ENCODE measurements around the gene OLFM1. TPM values are rescaled to one million over a fixed set of nuclear protein-coding genes. Genes with fewer than 3 reads are reported as not detected.

The OLFM1 gene
- total and polyA plus RNA-seq, 2 of the 4 experiments (the other 2 are of a cell fraction): 0.36 to 0.38 TPM

DNA sequence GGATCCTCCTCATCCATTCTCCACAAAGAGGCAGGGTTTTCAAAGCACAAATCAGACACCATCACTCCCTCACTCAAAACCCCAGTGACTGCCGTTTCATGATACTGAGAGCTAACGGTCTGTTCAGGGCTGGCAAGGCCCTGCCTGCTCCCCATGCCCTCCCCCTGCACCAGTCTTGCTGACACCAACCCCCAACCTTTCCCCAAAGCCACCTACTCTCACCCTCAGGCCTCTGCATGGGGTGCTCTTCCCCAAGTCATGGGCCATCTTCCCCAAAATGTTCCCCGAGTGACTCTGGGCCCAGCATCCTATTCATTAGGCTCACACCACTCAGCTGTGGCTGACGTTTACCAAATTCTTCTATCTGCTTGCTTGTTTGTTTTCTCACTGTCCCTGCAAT is 21.7 kb upstream of the OLFM1 start:
- Histone ChIP-seq H3K27ac (ENCODE audit: insufficient read depth, low read length) (no peak overlapping the region), H2AK9ac (replicated peaks; ENCODE audit: low read depth, low read length, poor library complexity) (no peak overlapping the region), H3K18ac (ENCODE audit: low read depth, low read length) (no peak overlapping the region), H3K9me3 (ENCODE audit: control insufficient read depth, insufficient read depth, low read length) (no peaks in the 10 kb centered on the region; the same call in 1 of the 2 replicates), H2BK20ac (ENCODE audit: low read depth, low read length) (no peak overlapping the region), H4K20me1 (ENCODE audit: insufficient read depth, low read length) (no peaks in the 10 kb centered on the region), H2BK15ac (ENCODE audit: low read depth, low read length) (no peak overlapping the region), H3K56ac (ENCODE audit: extremely low read depth, insufficient read depth, low read length) (no peak overlapping the region), H4K8ac (ENCODE audit: low read depth in 2 of 2, low read length in 2 of 2) (no peak overlapping the region), H2AK5ac (ENCODE audit: low read depth, low read length) (no peak overlapping the region), H4K91ac (ENCODE audit: insufficient read depth, low read depth, low read length) (no peak overlapping the region), H3K4ac (ENCODE audit: low read depth, low read length) (no peak overlapping the region), H3K4me1 (ENCODE audit: control insufficient read depth, insufficient read depth, low read length) (no peaks in the 10 kb centered on the region), H3K9ac (ENCODE audit: low read depth, low read length) (no peak overlapping the region), H3K23ac (ENCODE audit: low read depth, low read length) (no peak overlapping the region), H2BK5ac (ENCODE audit: low read depth, low read length, poor library complexity, severe bottlenecking) (no peak overlapping the region), H3K36me3 (ENCODE audit: control insufficient read depth, insufficient read depth, low read length) (no peaks in the 10 kb centered on the region), H3K9me1 (ENCODE audit: insufficient read depth, low read length) (no peaks in the 10 kb centered on the region), H4K5ac (ENCODE audit: low read depth, low read length) (no peak overlapping the region), H3K27me3 (ENCODE audit: control insufficient read depth, insufficient read depth, low read length) (peaks cover 2% of the 10 kb centered on the region; the same call in 1 of the 2 replicates), H2BK120ac (ENCODE audit: low read depth, low read length) (no peak overlapping the region), H3K79me1 (ENCODE audit: low read depth in 1 of 2, low read length in 2 of 2) (no peaks in the 10 kb centered on the region), H2AFZ (replicated peaks; ENCODE audit: low read length, poor library complexity) (no peak overlapping the region), H3K4me2 (ENCODE audit: low read depth, low read length) (no peak overlapping the region), H3K14ac (replicated peaks; ENCODE audit: low read depth, low read length) (no peak overlapping the region), H3K4me3 (ENCODE audit: insufficient read depth, low read depth, low read length) (no peak overlapping the region)
- TF ChIP-seq NFE2L2 (IDR thresholded peaks at IDR 0.05; ENCODE audit: low read depth, low read length) (no peak), CEBPB (IDR thresholded peaks at IDR 0.05; ENCODE audit: low read depth, low read length) (no peak), CTCF (conservative IDR thresholded peaks at IDR 0.05; ENCODE audit: low read depth, low read length) (no peak), RCOR1 (IDR thresholded peaks at IDR 0.05; ENCODE audit: insufficient replicate concordance, low read length) (no peak), CHD1 (IDR thresholded peaks at IDR 0.05; ENCODE audit: low read depth, low read length) (no peak), BHLHE40 (IDR thresholded peaks at IDR 0.05; ENCODE audit: low read depth, low read length) (no peak), MXI1 (IDR thresholded peaks at IDR 0.05; ENCODE audit: borderline replicate concordance, low read depth, low read length) (no peak), MAFK (IDR thresholded peaks at IDR 0.05; ENCODE audit: low read depth, low read length) (no peak), SMC3 (IDR thresholded peaks at IDR 0.05; ENCODE audit: low read depth, low read length) (no peak), MAZ (IDR thresholded peaks at IDR 0.05; ENCODE audit: borderline replicate concordance, low read depth, low read length) (no peak), POLR2A (IDR thresholded peaks at IDR 0.05; ENCODE audit: low read depth, low read length) (no peak), FOS (IDR thresholded peaks at IDR 0.05; ENCODE audit: low read depth, low read length) (no peak), RAD21 (IDR thresholded peaks at IDR 0.05; ENCODE audit: low read length) (no peak), RFX5 (IDR thresholded peaks at IDR 0.05; ENCODE audit: low read depth, low read length) (no peak)
- TF ChIP-seq, protein P1, sequence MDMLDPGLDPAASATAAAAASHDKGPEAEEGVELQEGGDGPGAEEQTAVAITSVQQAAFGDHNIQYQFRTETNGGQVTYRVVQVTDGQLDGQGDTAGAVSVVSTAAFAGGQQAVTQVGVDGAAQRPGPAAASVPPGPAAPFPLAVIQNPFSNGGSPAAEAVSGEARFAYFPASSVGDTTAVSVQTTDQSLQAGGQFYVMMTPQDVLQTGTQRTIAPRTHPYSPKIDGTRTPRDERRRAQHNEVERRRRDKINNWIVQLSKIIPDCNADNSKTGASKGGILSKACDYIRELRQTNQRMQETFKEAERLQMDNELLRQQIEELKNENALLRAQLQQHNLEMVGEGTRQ (IDR thresholded peaks at IDR 0.05; ENCODE audit: low read depth, low read length): no peak
- TF ChIP-seq, protein P2, sequence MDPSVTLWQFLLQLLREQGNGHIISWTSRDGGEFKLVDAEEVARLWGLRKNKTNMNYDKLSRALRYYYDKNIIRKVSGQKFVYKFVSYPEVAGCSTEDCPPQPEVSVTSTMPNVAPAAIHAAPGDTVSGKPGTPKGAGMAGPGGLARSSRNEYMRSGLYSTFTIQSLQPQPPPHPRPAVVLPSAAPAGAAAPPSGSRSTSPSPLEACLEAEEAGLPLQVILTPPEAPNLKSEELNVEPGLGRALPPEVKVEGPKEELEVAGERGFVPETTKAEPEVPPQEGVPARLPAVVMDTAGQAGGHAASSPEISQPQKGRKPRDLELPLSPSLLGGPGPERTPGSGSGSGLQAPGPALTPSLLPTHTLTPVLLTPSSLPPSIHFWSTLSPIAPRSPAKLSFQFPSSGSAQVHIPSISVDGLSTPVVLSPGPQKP (IDR thresholded peaks at IDR 0.05; ENCODE audit: borderline replicate concordance, low read depth, low read length): no peak
- ATAC-seq (ENCODE audit: low read depth): no peak
- DNase-seq: no peak
- intact Hi-C loops (cut with micrococcal nuclease) (no loop called here), in situ Hi-C loops (cut with MboI; ENCODE audit: low sequenced_read_pairs) (no loop called here), dilution Hi-C loops (cut with HindIII; ENCODE audit: low sequenced_read_pairs, unreplicated experiment) (no loop called here)
- BruUV-seq (replicated peaks): no TSS peak
- ChIA-PET CTCF (no interaction called here), POLR2A (ENCODE audit: unreplicated experiment) (no interaction called here)
- WGBS, 2 experiments (ENCODE audit: extremely low coverage in 2 of 2, insufficient read length in 1 of 2): 33% methylated on average over 3 of the region's 4 CpGs; no CpG with 5 or more reads in 1 of the 2 experiments

Measured in IMR-90 (cell line).